Omental fat pad (tissue), 4 donors: ENCODE results near the gene CBFA2T2. TPM values are rescaled to one million over a fixed set of nuclear protein-coding genes. Genes with fewer than 3 reads are reported as not detected.

ENCODE experiments used
- ATAC-seq: fragments of 150-250 bp; one replicate; pipeline ENCODE4 v1.9.1; 2016; ENCODE audit warnings: mild to moderate bottlenecking, moderate library complexity; ENCODE audit not compliant: low FRiP score
- DNase-seq: peaks from one replicate; pipeline ENCODE4 v3.0.0-alpha.2; 2019; ENCODE audit warnings: low spot score
- total RNA-seq, 4 donors: library from RNA; depleted of rRNA; stranded (reverse); fragments of >200 nt; gene quantifications; one replicate each; pipeline ENCODE4 v1.1.0, GENCODE V29; 2016
- TF ChIP-seq, protein P1 (sequence below), 3 donors: fragments of 450-650 bp; IDR thresholded peaks; one replicate each; pipeline ENCODE4 v1.5.1; 2016 to 2017; ENCODE audit warnings: antibody characterized with exemption in 3 of 3, mild to moderate bottlenecking in 3 of 3, moderate library complexity in 2 of 3

The CBFA2T2 gene
- total RNA-seq, 4 donors from 2014 or later: 5.8 to 11.8 (median 10.0) TPM

DNA sequence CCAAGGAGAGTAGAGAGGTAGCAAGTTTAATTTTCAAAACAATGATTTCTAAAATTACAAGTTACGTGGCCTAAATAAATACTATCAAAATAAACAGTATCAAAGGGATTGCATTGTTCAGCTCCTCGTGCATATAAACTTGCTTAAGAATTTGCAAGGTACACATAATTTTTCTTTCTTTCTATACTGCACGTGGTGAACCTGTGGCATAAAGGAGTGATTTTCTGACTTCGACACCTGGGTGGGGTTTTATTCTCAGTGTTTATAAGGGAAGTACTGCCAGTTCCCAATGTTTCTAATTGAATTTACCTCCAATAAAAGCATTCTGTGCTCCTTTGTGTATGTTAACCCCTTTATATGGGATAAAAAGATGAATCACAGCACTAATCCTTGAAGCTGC, 122.1 kb downstream of the CBFA2T2 start:
- TF ChIP-seq, protein P1, sequence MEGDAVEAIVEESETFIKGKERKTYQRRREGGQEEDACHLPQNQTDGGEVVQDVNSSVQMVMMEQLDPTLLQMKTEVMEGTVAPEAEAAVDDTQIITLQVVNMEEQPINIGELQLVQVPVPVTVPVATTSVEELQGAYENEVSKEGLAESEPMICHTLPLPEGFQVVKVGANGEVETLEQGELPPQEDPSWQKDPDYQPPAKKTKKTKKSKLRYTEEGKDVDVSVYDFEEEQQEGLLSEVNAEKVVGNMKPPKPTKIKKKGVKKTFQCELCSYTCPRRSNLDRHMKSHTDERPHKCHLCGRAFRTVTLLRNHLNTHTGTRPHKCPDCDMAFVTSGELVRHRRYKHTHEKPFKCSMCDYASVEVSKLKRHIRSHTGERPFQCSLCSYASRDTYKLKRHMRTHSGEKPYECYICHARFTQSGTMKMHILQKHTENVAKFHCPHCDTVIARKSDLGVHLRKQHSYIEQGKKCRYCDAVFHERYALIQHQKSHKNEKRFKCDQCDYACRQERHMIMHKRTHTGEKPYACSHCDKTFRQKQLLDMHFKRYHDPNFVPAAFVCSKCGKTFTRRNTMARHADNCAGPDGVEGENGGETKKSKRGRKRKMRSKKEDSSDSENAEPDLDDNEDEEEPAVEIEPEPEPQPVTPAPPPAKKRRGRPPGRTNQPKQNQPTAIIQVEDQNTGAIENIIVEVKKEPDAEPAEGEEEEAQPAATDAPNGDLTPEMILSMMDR (IDR thresholded peaks at IDR 0.05): no peak
- ATAC-seq (no peak), DNase-seq (no peak)

DNA sequence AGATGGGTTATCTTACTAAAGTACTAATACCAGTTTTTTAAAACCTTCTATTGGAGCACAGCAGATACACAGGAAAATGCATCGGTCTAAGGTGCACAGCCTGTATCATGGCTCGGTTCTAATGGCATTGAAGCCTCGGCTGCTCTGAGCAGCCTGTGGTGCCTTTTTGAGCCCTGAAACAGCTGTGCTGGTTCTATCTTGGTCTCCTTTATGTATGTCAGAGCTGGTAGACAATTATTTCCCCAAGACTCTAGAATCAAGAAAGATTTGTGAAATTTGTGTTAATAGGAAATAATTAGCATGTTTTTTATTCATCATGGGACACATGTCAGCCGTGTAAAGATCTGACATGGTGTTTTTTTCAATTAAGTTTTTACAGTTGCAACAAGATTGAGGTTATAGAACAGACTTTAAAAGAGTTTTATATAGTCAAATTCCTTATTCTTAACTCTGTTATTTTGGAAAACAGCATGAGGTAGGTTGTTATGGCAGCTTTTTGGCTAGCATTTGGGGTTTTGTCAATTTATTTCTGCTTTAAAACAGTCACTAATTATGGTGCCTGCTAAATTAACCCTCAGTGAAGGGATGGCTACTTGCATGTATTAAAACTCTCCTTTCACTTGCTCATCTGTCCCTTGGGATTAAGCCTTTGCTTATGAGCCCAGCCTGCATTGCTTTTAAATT, 132.0 kb downstream of the CBFA2T2 start:
- DNase-seq (no peak), ATAC-seq (no peak)
- TF ChIP-seq, protein P1 (IDR thresholded peaks at IDR 0.05): no peak

DNA sequence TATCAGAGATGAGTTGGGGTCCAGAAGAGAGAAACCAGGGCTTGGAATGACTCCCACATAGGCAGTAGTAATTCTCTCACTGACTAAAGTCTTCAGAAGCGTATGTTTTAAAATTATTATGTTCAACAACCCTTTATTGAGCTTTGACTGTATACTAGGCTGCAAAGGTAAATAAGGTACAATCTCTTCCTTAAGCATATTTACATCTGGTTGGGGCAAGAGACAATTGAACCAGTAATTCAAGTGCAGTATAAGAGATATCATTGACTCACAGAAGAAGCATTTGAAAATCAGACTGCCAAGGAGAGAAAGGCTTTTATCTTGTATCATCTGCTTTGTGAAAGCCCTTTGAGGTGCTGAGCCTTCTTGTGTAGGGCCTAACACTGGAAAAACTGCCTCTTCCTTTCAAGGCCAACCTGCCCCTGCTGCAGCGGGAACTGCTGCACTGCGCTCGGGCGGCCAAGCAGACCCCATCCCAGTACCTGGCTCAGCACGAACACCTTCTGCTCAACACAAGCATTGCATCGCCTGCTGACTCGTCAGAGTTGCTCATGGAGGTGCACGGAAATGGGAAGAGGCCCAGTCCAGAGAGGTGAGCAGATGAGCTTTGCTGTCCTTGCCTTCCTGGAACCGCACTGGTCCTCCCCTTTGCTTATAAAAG, 132.9 kb downstream of the CBFA2T2 start:
- no peak for DNase-seq
- TF ChIP-seq, protein P1 (IDR thresholded peaks at IDR 0.05): no peak
- no peak for ATAC-seq

DNA sequence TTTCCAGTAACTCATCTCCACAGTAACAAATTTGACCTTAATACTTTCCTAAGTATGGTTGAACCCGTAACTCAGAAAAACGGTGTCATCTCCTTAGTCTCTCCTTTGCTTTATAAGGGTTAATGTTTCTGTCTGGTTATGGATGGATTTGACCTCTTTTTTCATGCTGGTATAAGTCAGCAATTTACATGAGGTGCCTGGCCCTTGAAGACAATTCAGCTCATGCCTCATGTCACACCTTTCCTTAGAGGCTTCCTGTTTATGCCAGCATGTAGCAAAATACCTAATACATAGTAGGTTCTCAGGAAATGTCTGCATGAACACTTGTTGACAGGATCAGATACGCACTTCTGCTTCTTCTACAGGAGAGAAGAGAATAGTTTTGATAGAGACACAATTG, 134.5 kb downstream of the CBFA2T2 start:
- TF ChIP-seq, protein P1 (IDR thresholded peaks at IDR 0.05): no peak

DNA sequence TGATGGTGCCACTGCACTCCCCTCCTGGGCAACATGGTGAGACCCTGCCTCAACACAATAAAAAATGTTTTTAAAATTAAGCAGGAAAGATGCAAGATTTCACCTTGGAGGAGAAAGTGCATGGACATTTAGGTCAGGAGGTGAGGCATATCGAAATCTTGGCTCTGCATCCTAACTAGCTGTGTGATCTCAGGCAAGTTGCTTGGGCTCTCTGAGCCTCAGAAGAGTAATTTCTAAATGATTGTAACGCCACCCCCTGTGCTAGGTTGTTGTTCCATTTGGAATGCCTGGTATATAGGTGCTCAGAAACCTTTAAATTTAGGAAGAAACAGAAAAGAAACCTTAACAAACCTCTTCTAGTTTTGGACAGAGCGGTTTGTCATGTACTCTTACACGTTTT, 136.3 kb downstream of the CBFA2T2 start:
- TF ChIP-seq, protein P1 (IDR thresholded peaks at IDR 0.05): no peak
- DNase-seq (no peak), ATAC-seq (no peak)

More for the DNA sequence above, 134.5 kb downstream of the CBFA2T2 start:
- ATAC-seq: no peak
- DNase-seq: no peak

DNA sequence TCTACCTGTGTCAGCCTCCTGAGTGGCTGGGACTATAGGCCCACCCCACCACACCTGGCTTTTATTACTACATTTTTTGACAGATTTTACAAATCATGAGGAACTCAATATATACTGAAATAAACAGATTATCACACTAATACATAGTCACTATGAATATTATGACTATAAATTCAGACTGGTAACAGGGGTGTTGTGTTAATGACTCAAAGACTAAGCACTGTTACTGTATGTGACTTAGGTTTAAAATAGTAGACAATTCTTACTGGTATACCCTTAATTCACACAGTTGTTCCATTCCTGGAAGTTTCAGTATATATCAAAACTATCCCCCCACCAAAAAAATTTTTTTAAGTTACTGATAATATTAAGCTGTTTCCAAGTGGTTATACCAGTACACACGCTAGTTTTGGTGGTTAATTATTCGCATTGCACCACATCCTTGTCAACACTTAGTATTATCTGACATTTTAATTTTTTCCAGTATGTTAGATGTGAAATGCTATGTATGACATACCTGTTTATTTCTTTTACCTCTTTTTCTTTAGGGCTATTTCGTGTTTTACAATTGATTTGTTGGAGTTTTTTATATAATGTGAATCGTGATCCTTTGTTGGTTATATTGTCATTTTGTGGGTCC, 137.8 kb downstream of the CBFA2T2 start:
- DNase-seq (no peak), ATAC-seq (no peak)
- TF ChIP-seq, protein P1 (IDR thresholded peaks at IDR 0.05): no peak
